IMR-90 (cell line): ENCODE results near the gene UTP14C. TPM values are rescaled to one million over a fixed set of nuclear protein-coding genes. Genes with fewer than 3 reads are reported as not detected.

Source experiments
- ATAC-seq: fragments of 200-7000 bp; cut with Tn5 transposase; 2 replicates; pipeline ENCODE4 v1.9.1; 2020; ENCODE audit warnings: low read depth, mild to moderate bottlenecking, moderate library complexity
- Bru-seq: library from RNA; stranded (reverse); fragments of 400-500 nt; gene quantifications from one replicate; lab custom pipeline; 2021; lab: Mats Ljungman, UMichigan
- BruChase-seq, 2 experiments: library from RNA; stranded (reverse); fragments of 400-500 nt; gene quantifications; one replicate each; lab custom pipeline; 2021; lab: Mats Ljungman, UMichigan
- BruUV-seq: library from RNA; stranded (reverse); fragments of 400-500 nt; replicated peaks from 2 replicates; lab custom pipeline; 2021; lab: Mats Ljungman, UMichigan
- CTCF ChIA-PET: fragments of 300-600 bp; formaldehyde crosslinking; extraction: SDS; loops from one replicate; lab custom pipeline; 2021; ENCODE audit warnings: antibody characterized with exemption; lab: Yijun Ruan, JAX
- POLR2A ChIA-PET: fragments of 300-600 bp; sonication (Branson Sonifier 250); formaldehyde crosslinking; loops from one replicate; lab custom pipeline; 2022; ENCODE audit warnings: antibody characterized with exemption; ENCODE audit not compliant: unreplicated experiment; lab: Charles Lee
- DNase-seq: peaks from one replicate; pipeline ENCODE4 v3.0.0; 2013
- H2AFZ ChIP-seq: replicated peaks from 2 replicates; pipeline ENCODE3; 2013; ENCODE audit warnings: low read length, mild to moderate bottlenecking; ENCODE audit not compliant: poor library complexity
- H2AK5ac ChIP-seq: 2 replicates; pipeline ENCODE4 v1.6.1; 2013; ENCODE audit warnings: low read depth, low read length, inconsistent platforms
- H2AK9ac ChIP-seq: replicated peaks from 2 replicates; pipeline ENCODE3; 2013; ENCODE audit warnings: mild to moderate bottlenecking, low read depth, low read length, moderate library complexity; ENCODE audit not compliant: poor library complexity
- H2BK120ac ChIP-seq: 2 replicates; pipeline ENCODE4 v1.6.1; 2013; ENCODE audit warnings: low read depth, low read length, inconsistent platforms
- H2BK15ac ChIP-seq: 3 replicates; pipeline ENCODE4 v1.6.1; 2013; ENCODE audit warnings: low read depth, low read length, inconsistent platforms
- H2BK20ac ChIP-seq: 2 replicates; pipeline ENCODE4 v1.6.1; 2013; ENCODE audit warnings: low read depth, mild to moderate bottlenecking, inconsistent platforms, low read length, moderate library complexity
- H2BK5ac ChIP-seq: 2 replicates; pipeline ENCODE4 v1.6.1; 2013; ENCODE audit warnings: mild to moderate bottlenecking, low read depth, low read length, inconsistent platforms; ENCODE audit not compliant: poor library complexity, severe bottlenecking
- H3K14ac ChIP-seq: replicated peaks from 2 replicates; pipeline ENCODE4 v1.6.1; 2013; ENCODE audit warnings: low read depth, low read length, inconsistent platforms
- H3K18ac ChIP-seq: 2 replicates; pipeline ENCODE4 v1.6.1; 2013; ENCODE audit warnings: low read depth, low read length, control low read depth
- H3K23ac ChIP-seq: 2 replicates; pipeline ENCODE4 v1.6.1; 2013; ENCODE audit warnings: low read depth, low read length, inconsistent platforms
- H3K27ac ChIP-seq: 2 replicates; pipeline ENCODE4 v1.5.1; 2013; ENCODE audit warnings: mild to moderate bottlenecking, control low read depth, low read length; ENCODE audit not compliant: insufficient read depth
- H3K27me3 ChIP-seq: 2 replicates; pipeline ENCODE4 v1.6.1; 2013; ENCODE audit warnings: low read length; ENCODE audit not compliant: control insufficient read depth, insufficient read depth
- H3K36me3 ChIP-seq: 2 replicates; pipeline ENCODE4 v1.6.1; 2013; ENCODE audit warnings: low read length, mixed read lengths; ENCODE audit not compliant: control insufficient read depth, insufficient read depth
- H3K4ac ChIP-seq: 2 replicates; pipeline ENCODE4 v1.6.1; 2013; ENCODE audit warnings: low read depth, low read length, inconsistent platforms
- H3K4me1 ChIP-seq: 2 replicates; pipeline ENCODE4 v1.6.1; 2013; ENCODE audit warnings: low read length, mixed read lengths; ENCODE audit not compliant: control insufficient read depth, insufficient read depth
- H3K4me2 ChIP-seq: 2 replicates; pipeline ENCODE4 v1.6.1; 2013; ENCODE audit warnings: low read depth, mild to moderate bottlenecking, control low read depth, low read length, moderate library complexity
- H3K4me3 ChIP-seq: 2 replicates; pipeline ENCODE4 v1.5.1; 2013; ENCODE audit warnings: low read depth, mild to moderate bottlenecking, control low read depth, low read length, moderate library complexity; ENCODE audit not compliant: insufficient read depth
- H3K56ac ChIP-seq: 2 replicates; pipeline ENCODE4 v1.6.1; 2013; ENCODE audit warnings: low read length, inconsistent platforms; ENCODE audit not compliant: insufficient read depth; ENCODE audit errors: extremely low read depth
- H3K79me1 ChIP-seq, 2 experiments: 2 replicates each; pipeline ENCODE4 v1.6.1; 2013; ENCODE audit warnings: low read length in 2 of 2, inconsistent platforms in 1 of 2, low read depth in 1 of 2
- H3K9ac ChIP-seq: 2 replicates; pipeline ENCODE4 v1.6.1; 2013; ENCODE audit warnings: low read depth, low read length, control low read depth
- H3K9me1 ChIP-seq: 2 replicates; pipeline ENCODE4 v1.6.1; 2013; ENCODE audit warnings: low read length, inconsistent platforms; ENCODE audit not compliant: insufficient read depth
- H3K9me3 ChIP-seq: 2 replicates; pipeline ENCODE4 v1.6.1; 2013; ENCODE audit warnings: low read length; ENCODE audit not compliant: control insufficient read depth, insufficient read depth
- H4K20me1 ChIP-seq: 2 replicates; pipeline ENCODE4 v1.6.1; 2013; ENCODE audit warnings: low read length, inconsistent platforms; ENCODE audit not compliant: insufficient read depth
- H4K5ac ChIP-seq: 2 replicates; pipeline ENCODE4 v1.6.1; 2013; ENCODE audit warnings: mild to moderate bottlenecking, low read depth, low read length, control low read depth
- H4K8ac ChIP-seq, 2 experiments: 2 replicates each; pipeline ENCODE4 v1.6.1; 2013; ENCODE audit warnings: low read depth in 2 of 2, low read length in 2 of 2, control low read depth in 1 of 2, inconsistent platforms in 1 of 2
- H4K91ac ChIP-seq: 2 replicates; pipeline ENCODE4 v1.6.1; 2013; ENCODE audit warnings: low read depth, low read length, inconsistent platforms; ENCODE audit not compliant: insufficient read depth
- CHD1 ChIP-seq: IDR thresholded peaks from 2 replicates; pipeline ENCODE4 v1.6.1; 2012; ENCODE audit warnings: low read depth, low read length, improper control_type of control experiment
- ELK1 ChIP-seq: fragments of 150-350 bp; IDR thresholded peaks from 2 replicates; pipeline ENCODE4 v1.6.1; 2016; ENCODE audit warnings: low read depth, mild to moderate bottlenecking, low read length, moderate library complexity, borderline replicate concordance
- MAFK ChIP-seq: IDR thresholded peaks from 2 replicates; pipeline ENCODE4 v1.6.1; 2012; ENCODE audit warnings: low read depth, low read length, improper control_type of control experiment
- MAZ ChIP-seq: IDR thresholded peaks from 2 replicates; pipeline ENCODE4 v1.6.1; 2012; ENCODE audit warnings: low read depth, mild to moderate bottlenecking, low read length, improper control_type of control experiment, moderate library complexity, borderline replicate concordance
- MXI1 ChIP-seq: IDR thresholded peaks from 2 replicates; pipeline ENCODE4 v1.6.1; 2012; ENCODE audit warnings: low read depth, mild to moderate bottlenecking, low read length, moderate library complexity, borderline replicate concordance
- NFE2L2 ChIP-seq: fragments of 150-350 bp; IDR thresholded peaks from 2 replicates; pipeline ENCODE4 v1.6.1; 2016; ENCODE audit warnings: low read depth, mild to moderate bottlenecking, low read length
- POLR2A ChIP-seq: IDR thresholded peaks from 2 replicates; pipeline ENCODE4 v1.6.1; 2012; ENCODE audit warnings: mild to moderate bottlenecking, low read depth, low read length
- RAD21 ChIP-seq: IDR thresholded peaks from 2 replicates; pipeline ENCODE4 v1.6.1; 2012; ENCODE audit warnings: low read length, improper control_type of control experiment
- RCOR1 ChIP-seq: IDR thresholded peaks from 2 replicates; pipeline ENCODE4 v1.6.1; 2012; ENCODE audit warnings: mild to moderate bottlenecking, low read length, improper control_type of control experiment; ENCODE audit not compliant: insufficient replicate concordance
- WGBS, 2 experiments: methylation state at CpG; one replicate each; pipeline versions ENCODE4 v1.1.5 to v1.1.7; 2013; ENCODE audit warnings: missing lambda C conversion rate in 2 of 2; ENCODE audit not compliant: insufficient read length in 1 of 2; ENCODE audit errors: extremely low coverage in 2 of 2; 5-methylcytosine and 5-hydroxymethylcytosine counted together
- dilution Hi-C: fragments of 300-500 bp; cut with HindIII; formaldehyde crosslinking; loops from one replicate; pipeline ENCODE4 v1.14.3; 2018; ENCODE audit warnings: low sequenced_read_pairs; ENCODE audit not compliant: unreplicated experiment
- in situ Hi-C: fragments of 300-500 bp; cut with MboI; formaldehyde crosslinking; loops from 3 replicates; pipeline ENCODE4 v1.14.3; 2019; ENCODE audit warnings: low sequenced_read_pairs, inconsistent platforms, mixed read lengths
- intact Hi-C: fragments of 100-400 bp; cut with micrococcal nuclease; formaldehyde crosslinking; loops from 2 replicates; pipeline ENCODE4 v1.10.0; 2022
- long read RNA-seq: library from polyadenylated mRNA; unstranded; transcript quantifications from one replicate; pipeline ENCODE4 v2.0.0, GENCODE V29; 2021; ENCODE audit not compliant: unreplicated experiment
- polyA plus RNA-seq, 3 experiments: library from polyadenylated mRNA; depleted of rRNA; stranded (reverse); fragments of >200 nt; gene quantifications; 2 replicates each; pipeline ENCODE4 v1.2.3, GENCODE V29; 2012; ENCODE audit warnings: low replicate concordance in 1 of 3
- total RNA-seq: library from RNA; depleted of rRNA; stranded (reverse); fragments of >200 nt; gene quantifications from 2 replicates; pipeline ENCODE4 v1.2.3, GENCODE V29; 2012; rRNA removed

UTP14C gene
- total RNA-seq (12.5 and 16.4 TPM in 2 replicates), polyA plus RNA-seq (2012; rRNA removed) (7.1 and 8.2 TPM in 2 replicates), Bru-seq, nascent RNA (percentile 81 among the genes with signal in this experiment), BruChase-seq, experiment 1, labeled RNA remaining after a 6-hour chase (percentile 96 among the genes with signal in this experiment), BruChase-seq, experiment 2, labeled RNA remaining after a 2-hour chase (percentile 98 among the genes with signal in this experiment)
- polyA plus RNA-seq (2012; cell fraction: cytosol; rRNA removed): 1.6 and 2.1 TPM in 2 replicates
- 0.85 and 7.2 TPM in 2 replicates for polyA plus RNA-seq (2012; cell fraction: nucleus; rRNA removed; ENCODE audit: low replicate concordance)
- long read RNA-seq, partial matches to known transcripts: 0 of 8 reads
- long read RNA-seq, other reads (novel, unspliced or antisense): 8 of 8 reads

- Histone ChIP-seq H3K27me3 (no peaks in the 10 kb centered on the region), H2AK9ac (no peak within 1 kb of the TSS), H3K18ac (no peak within 1 kb of the TSS), H3K4me3 (no peak within 1 kb of the TSS), H3K9me1 (peaks cover 8% of the 10 kb centered on the region; the same call in 1 of the 2 replicates), H4K8ac (no peak within 1 kb of the TSS), H3K14ac (no peak within 1 kb of the TSS), H3K4ac (no peak within 1 kb of the TSS), H3K4me1 (no peaks in the 10 kb centered on the region), H2BK15ac (no peak within 1 kb of the TSS), H4K91ac (no peak within 1 kb of the TSS), H3K4me2 (no peak within 1 kb of the TSS), H4K5ac (no peak within 1 kb of the TSS), H2BK5ac (no peak within 1 kb of the TSS), H3K27ac (no peak within 1 kb of the TSS), H2BK20ac (no peak within 1 kb of the TSS), H3K56ac (no peak within 1 kb of the TSS), H2AK5ac (no peak within 1 kb of the TSS), H3K23ac (no peak within 1 kb of the TSS), H3K9me3 (no peaks in the 10 kb centered on the region), H4K20me1 (no peaks in the 10 kb centered on the region), H3K79me1 (peaks cover 11 to 21% of the 10 kb centered on the region in 2 experiments; a peak in 3 of 4 replicates), H3K36me3 (peaks cover 27% of the 10 kb centered on the region), H2BK120ac (no peak within 1 kb of the TSS), H3K9ac (no peak within 1 kb of the TSS), H2AFZ (no peak within 1 kb of the TSS)
- POLR2A ChIA-PET: no interaction called here
- in situ Hi-C loops: loop anchor here (25.0 kb wide), 1 partner anchor 438 kb away; the partner anchor contains the start of genes CKAP2 and VPS36
- dilution Hi-C loops: no loop called here
- intact Hi-C loops: no loop called here
- BruUV-seq: no TSS peak
- CTCF ChIA-PET: no interaction called here
- TF ChIP-seq MAFK (no peak), MAZ (no peak), MXI1 (no peak), RCOR1 (no peak), ELK1 (no peak), CHD1 (no peak), RAD21 (no peak), POLR2A (no peak), NFE2L2 (no peak)
- 100% methylated on average over 1 of the region's 3 CpGs; no CpG with 5 or more reads in 1 of the 2 experiments for whole genome bisulfite sequencing, 2 experiments
- DNase-seq (no peak), ATAC-seq (no peak)
Observed at GRCh38 chr13:52024481-52024880, at the start of gene UTP14C. TSS of gene UTP14C (plus strand) at chr13:52024691. CDS start at chr13:52028805, 4,114 bp downstream.
